PC-9 (cell line): ENCODE data around the gene LGR6. TPM values are rescaled to one million over a fixed set of nuclear protein-coding genes. Genes with fewer than 3 reads are reported as not detected.

ENCODE experiments used
- BruUV-seq: library from RNA; stranded (reverse); fragments of 400-500 nt; replicated peaks from 2 replicates; lab custom pipeline; 2021; lab: Mats Ljungman, UMichigan
- CTCF ChIA-PET: fragments of 300-600 bp; sonication (Branson Sonifier 250); formaldehyde crosslinking; loops from one replicate; lab custom pipeline; 2022; ENCODE audit warnings: antibody characterized with exemption; lab: Charles Lee
- POLR2A ChIA-PET: fragments of 300-600 bp; sonication (Branson Sonifier 250); formaldehyde crosslinking; loops from one replicate; lab custom pipeline; 2022; ENCODE audit warnings: antibody characterized with exemption; ENCODE audit not compliant: unreplicated experiment; lab: Charles Lee
- DNase-seq, 2 experiments: peaks; one replicate each; pipeline versions ENCODE4 v3.0.0 to v3.0.0-alpha.2; 2015 to 2022; ENCODE audit warnings: mixed read lengths in 1 of 2
- H2AFZ ChIP-seq: fragments of 200-600 bp; sonication (generic); 2 replicates; pipeline ENCODE4 v1.8.1; 2017; ENCODE audit warnings: antibody characterized with exemption
- H3F3A ChIP-seq: fragments of 200-600 bp; sonication (generic); 2 replicates; pipeline ENCODE4 v1.8.1; 2017; ENCODE audit warnings: antibody characterized with exemption, mild to moderate bottlenecking, low read depth; ENCODE audit not compliant: insufficient read depth
- H3K27ac ChIP-seq: fragments of 200-600 bp; sonication (generic); 2 replicates; pipeline ENCODE4 v1.6.1; 2016; ENCODE audit warnings: mixed run types
- H3K27me3 ChIP-seq: fragments of 200-600 bp; sonication (generic); 2 replicates; pipeline ENCODE4 v1.6.1; 2016; ENCODE audit warnings: low read depth, mixed run types; ENCODE audit not compliant: insufficient read depth
- H3K36me3 ChIP-seq: fragments of 200-600 bp; sonication (generic); 2 replicates; pipeline ENCODE4 v1.6.1; 2016; ENCODE audit warnings: low read depth, mixed run types
- H3K4me1 ChIP-seq: fragments of 200-600 bp; sonication (generic); replicated peaks from 2 replicates; pipeline ENCODE4 v1.6.1; 2016; ENCODE audit warnings: mixed run types; ENCODE audit not compliant: insufficient read depth
- H3K4me2 ChIP-seq: fragments of 200-600 bp; sonication (generic); 2 replicates; pipeline ENCODE4 v1.6.1; 2017; ENCODE audit warnings: mixed run types
- H3K4me3 ChIP-seq: fragments of 200-600 bp; sonication (generic); 2 replicates; pipeline ENCODE4 v1.6.1; 2016; ENCODE audit warnings: mixed run types
- H3K79me2 ChIP-seq: fragments of 200-600 bp; sonication (generic); 2 replicates; pipeline ENCODE4 v1.6.1; 2017; ENCODE audit warnings: low read depth, mixed run types
- H3K9me2 ChIP-seq: fragments of 200-600 bp; sonication (generic); 2 replicates; pipeline ENCODE4 v1.8.1; 2017; ENCODE audit warnings: mild to moderate bottlenecking; ENCODE audit not compliant: insufficient read depth
- H3K9me3 ChIP-seq: fragments of 200-600 bp; sonication (generic); 2 replicates; pipeline ENCODE4 v1.8.1; 2016; ENCODE audit warnings: low read depth; ENCODE audit not compliant: insufficient read depth
- H4K20me1 ChIP-seq: fragments of 200-600 bp; sonication (generic); 2 replicates; pipeline ENCODE4 v1.8.1; 2017; ENCODE audit not compliant: insufficient read depth
- EZH2 ChIP-seq: fragments of 200-600 bp; sonication (generic); IDR thresholded peaks from 2 replicates; pipeline ENCODE4 v1.8.0; 2017; ENCODE audit warnings: antibody characterized with exemption, low read depth
- intact Hi-C: fragments of 100-400 bp; cut with micrococcal nuclease; formaldehyde crosslinking; loops from one replicate; pipeline ENCODE4 v1.10.0; 2022; ENCODE audit not compliant: unreplicated experiment
- total RNA-seq: library from RNA; stranded (reverse); gene quantifications from 2 replicates; pipeline ENCODE4 v1.2.3, GENCODE V29; 2021
- TF ChIP-seq, protein P1 (sequence below): fragments of 200-600 bp; sonication (generic); conservative IDR thresholded peaks from 2 replicates; pipeline ENCODE4 v1.6.1; 2017; ENCODE audit warnings: mixed run types, antibody characterized with exemption, mild to moderate bottlenecking, moderate library complexity

Gene LGR6
- total RNA-seq, 1 experiment from 2014 or later = 5.6 TPM

DNA sequence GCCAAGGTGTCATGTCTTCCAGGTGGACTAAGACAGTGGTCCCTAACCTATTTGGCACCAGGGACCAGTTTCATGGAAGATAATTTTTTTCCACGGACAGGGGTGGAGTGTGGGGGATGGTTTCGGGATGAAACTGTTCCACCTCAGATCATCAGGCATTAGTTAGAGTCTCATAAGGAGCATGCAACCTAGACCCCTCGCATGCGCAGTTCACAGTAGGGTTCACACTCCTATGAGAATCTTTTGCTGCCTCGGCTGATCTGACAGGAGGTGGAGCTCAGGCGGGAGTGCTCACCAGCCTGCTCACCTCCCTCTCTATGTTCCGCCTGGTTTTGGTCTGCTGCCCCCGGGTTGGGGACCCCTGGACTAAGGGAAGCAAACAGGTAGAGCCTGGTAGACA, 30.9 kb downstream of the LGR6 start:
- CTCF ChIA-PET = interaction anchor here (1.0 kb wide), 1 partner anchor 11 kb away, joined by 3 read pairs; no protein-coding TSS in a partner anchor
- no peaks in the 10 kb centered on the region for H4K20me1 ChIP-seq
- DNase-seq = no peak
- no peaks in the 10 kb centered on the region for H3K36me3 ChIP-seq
- peaks cover 21% of the 10 kb centered on the region for H3K4me1 ChIP-seq
- TF ChIP-seq, protein P1, sequence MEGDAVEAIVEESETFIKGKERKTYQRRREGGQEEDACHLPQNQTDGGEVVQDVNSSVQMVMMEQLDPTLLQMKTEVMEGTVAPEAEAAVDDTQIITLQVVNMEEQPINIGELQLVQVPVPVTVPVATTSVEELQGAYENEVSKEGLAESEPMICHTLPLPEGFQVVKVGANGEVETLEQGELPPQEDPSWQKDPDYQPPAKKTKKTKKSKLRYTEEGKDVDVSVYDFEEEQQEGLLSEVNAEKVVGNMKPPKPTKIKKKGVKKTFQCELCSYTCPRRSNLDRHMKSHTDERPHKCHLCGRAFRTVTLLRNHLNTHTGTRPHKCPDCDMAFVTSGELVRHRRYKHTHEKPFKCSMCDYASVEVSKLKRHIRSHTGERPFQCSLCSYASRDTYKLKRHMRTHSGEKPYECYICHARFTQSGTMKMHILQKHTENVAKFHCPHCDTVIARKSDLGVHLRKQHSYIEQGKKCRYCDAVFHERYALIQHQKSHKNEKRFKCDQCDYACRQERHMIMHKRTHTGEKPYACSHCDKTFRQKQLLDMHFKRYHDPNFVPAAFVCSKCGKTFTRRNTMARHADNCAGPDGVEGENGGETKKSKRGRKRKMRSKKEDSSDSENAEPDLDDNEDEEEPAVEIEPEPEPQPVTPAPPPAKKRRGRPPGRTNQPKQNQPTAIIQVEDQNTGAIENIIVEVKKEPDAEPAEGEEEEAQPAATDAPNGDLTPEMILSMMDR = no peak
- TF ChIP-seq EZH2 = no peak
- POLR2A ChIA-PET = no interaction called here
- intact Hi-C loops = no loop called here
- H3F3A ChIP-seq = peaks cover 15% of the 10 kb centered on the region
- no peak overlapping the region for H3K4me3 ChIP-seq
- no peaks in the 10 kb centered on the region for H3K27me3 ChIP-seq
- no peak overlapping the region for H3K27ac ChIP-seq
- H3K9me2 ChIP-seq = no peaks in the 10 kb centered on the region
- H3K9me3 ChIP-seq = no peaks in the 10 kb centered on the region
- BruUV-seq = no TSS peak
- H3K4me2 ChIP-seq = no peak overlapping the region
- H3K79me2 ChIP-seq = no peaks in the 10 kb centered on the region
- no peak overlapping the region for H2AFZ ChIP-seq

DNA sequence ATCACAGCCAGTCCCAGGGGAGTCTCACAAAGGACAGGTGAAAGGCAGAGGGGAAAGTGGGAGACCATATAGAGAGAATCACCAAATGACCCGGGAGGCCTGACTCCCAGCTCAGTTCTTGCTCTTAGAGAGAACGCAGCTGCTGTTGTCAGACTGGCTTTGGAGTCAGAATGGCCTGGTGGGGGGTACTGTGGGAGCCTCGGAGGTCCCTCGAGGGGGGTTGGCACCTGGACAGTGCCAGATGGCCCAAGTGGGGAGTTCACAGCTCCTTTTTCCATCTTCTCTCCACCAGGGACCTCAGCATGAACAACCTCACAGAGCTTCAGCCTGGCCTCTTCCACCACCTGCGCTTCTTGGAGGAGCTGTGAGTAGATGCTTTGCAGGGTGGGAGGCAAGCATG, 31.5 kb downstream of the LGR6 start:
- Histone ChIP-seq H3K4me1 (peaks cover 21% of the 10 kb centered on the region), H2AFZ (no peak overlapping the region), H4K20me1 (no peaks in the 10 kb centered on the region), H3K4me2 (no peak overlapping the region), H3K27me3 (no peaks in the 10 kb centered on the region), H3K36me3 (no peaks in the 10 kb centered on the region), H3F3A (peaks cover 15% of the 10 kb centered on the region), H3K27ac (no peak overlapping the region), H3K9me2 (no peaks in the 10 kb centered on the region), H3K4me3 (no peak overlapping the region), H3K79me2 (no peaks in the 10 kb centered on the region), H3K9me3 (no peaks in the 10 kb centered on the region)
- POLR2A ChIA-PET = interaction anchor here (0.5 kb wide), 1 partner anchor 102 kb away, joined by 4 read pairs; no protein-coding TSS in a partner anchor
- BruUV-seq = no TSS peak
- CTCF ChIA-PET = interaction anchor here (1.0 kb wide), 1 partner anchor 10 kb away, joined by 3 read pairs; no protein-coding TSS in a partner anchor
- no peak for DNase-seq
- intact Hi-C loops = no loop called here
- TF ChIP-seq, protein P1 = no peak
- TF ChIP-seq EZH2 = no peak

- no peaks in the 10 kb centered on the region for H4K20me1 ChIP-seq
- H2AFZ ChIP-seq = no peak overlapping the region
- BruUV-seq = no TSS peak
- TF ChIP-seq, protein P1 = no peak
- no peak for TF ChIP-seq EZH2
- no peaks in the 10 kb centered on the region for H3K36me3 ChIP-seq
- H3K4me1 ChIP-seq = peaks cover 11% of the 10 kb centered on the region
- no peaks in the 10 kb centered on the region for H3K9me2 ChIP-seq
- no peaks in the 10 kb centered on the region for H3K27me3 ChIP-seq
- peaks cover 7% of the 10 kb centered on the region; the same call in 1 of the 2 replicates for H3F3A ChIP-seq
- CTCF ChIA-PET = no interaction called here
- H3K27ac ChIP-seq = no peak overlapping the region
- no peak for DNase-seq
- no peak overlapping the region for H3K4me2 ChIP-seq
- intact Hi-C loops = no loop called here
- H3K79me2 ChIP-seq = no peaks in the 10 kb centered on the region
- no peak overlapping the region for H3K4me3 ChIP-seq
- H3K9me3 ChIP-seq = no peaks in the 10 kb centered on the region
- POLR2A ChIA-PET = no interaction called here
Measured at GRCh38 chr1:202227053-202227672, 33.6 kb downstream of the LGR6 start.
